ENCODE results near the gene HOMER2. TPM values are rescaled to one million over a fixed set of nuclear protein-coding genes. Genes with fewer than 3 reads are reported as not detected.
"Not testable (repeated sequence)": the region's sequence is repeated elsewhere in the genome, so short reads cannot be mapped to it uniquely, and the experiment has no call there.

Gene HOMER2
- total RNA-seq, 1 donor from 2014 or later, result 0.20 TPM

- no peak for DNase-seq (ENCODE audit: low read depth in 2 of 2)
These were observed 14.2 kb upstream of the HOMER2 start for GRCh38 chr15:82966671-82967071.

GRCh38 chr15:82964890-82965289 lies 12.4 kb upstream of the HOMER2 start:
- DNase-seq (ENCODE audit: low read depth in 2 of 2), result no peak

GRCh38 chr15:82963471-82964341 lies 11.2 kb upstream of the HOMER2 start:
- DNase-seq (ENCODE audit: low read depth in 2 of 2), result no peak

- no peak for DNase-seq (ENCODE audit: low read depth in 2 of 2)
These were observed 8.2 kb upstream of the HOMER2 start for GRCh38 chr15:82960766-82961165.

DNA sequence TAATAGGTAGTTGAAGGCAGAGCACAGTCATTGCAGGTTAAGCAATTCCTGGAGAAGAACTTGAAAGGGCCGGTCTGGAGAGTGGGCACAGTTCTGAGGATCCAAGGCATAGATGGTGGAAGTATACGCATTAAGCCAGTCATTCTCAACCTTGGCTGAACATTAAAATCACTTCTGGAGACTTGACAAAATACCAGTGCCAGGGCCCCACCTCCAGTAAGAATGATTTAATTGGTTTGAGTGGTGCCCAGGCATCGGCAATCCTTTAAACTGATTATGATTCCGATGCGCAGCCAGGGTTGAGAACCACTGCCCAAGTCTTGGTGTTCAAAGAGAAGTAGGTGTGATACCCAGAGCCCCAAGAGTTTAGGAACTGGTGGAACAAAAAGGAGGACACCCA lies 6.9 kb upstream of the HOMER2 start:
- DNase-seq (ENCODE audit: low read depth in 2 of 2), result no peak

DNA sequence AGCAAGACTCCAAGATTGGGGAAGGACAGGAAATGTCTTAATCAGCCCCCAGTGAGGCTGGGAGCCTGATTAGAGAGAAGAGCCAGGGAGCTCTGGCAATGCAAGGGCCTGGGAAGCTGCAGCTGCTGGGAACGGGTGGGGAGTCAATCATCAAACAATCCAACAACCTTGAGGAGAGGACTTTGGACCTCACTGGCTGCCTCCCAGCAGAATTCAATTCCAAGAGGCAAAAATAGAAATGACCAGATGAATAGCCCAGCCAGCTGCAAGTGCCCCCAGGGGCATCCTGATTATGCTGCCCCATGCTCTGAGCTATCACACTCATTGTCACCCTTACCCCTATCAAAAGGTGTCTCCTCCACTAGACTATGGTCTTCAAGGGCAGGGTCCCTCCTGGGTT lies 6.1 kb upstream of the HOMER2 start:
- no peak for DNase-seq (ENCODE audit: low read depth in 2 of 2)

DNA sequence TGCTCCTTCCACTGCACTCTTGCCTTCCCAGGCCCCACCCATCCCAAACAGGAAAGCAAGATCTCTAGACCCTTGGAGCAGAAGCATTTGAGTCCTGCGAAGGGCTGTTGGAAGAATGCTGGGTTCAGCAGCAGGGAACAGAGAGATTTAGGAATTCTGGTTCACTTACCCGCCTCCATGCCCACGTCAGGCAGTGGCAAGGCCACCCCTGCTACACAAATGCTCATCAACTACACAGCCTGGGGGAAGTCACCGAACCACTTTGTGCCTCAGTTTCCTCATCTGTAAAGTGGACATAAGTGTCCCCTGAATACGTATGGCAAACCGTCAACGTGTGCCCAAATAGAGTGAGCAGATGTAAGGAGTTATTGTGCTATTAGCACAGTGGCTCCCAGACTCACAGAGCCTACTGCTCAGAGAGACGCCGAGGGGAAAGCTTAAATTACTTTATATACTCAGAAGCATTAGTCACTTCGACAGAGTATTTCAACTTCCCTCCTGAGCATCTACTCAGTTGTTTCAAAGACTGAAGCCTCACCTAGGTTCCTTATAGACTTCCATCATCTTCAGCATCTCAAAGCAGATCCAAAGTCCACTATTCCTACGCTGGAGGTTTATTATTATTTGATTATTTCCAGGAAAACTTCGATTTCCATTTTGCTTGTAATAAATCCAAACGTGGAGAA lies 905 bp downstream of the HOMER2 start:
- DNase-seq (ENCODE audit: low read depth in 2 of 2), result no peak

DNA sequence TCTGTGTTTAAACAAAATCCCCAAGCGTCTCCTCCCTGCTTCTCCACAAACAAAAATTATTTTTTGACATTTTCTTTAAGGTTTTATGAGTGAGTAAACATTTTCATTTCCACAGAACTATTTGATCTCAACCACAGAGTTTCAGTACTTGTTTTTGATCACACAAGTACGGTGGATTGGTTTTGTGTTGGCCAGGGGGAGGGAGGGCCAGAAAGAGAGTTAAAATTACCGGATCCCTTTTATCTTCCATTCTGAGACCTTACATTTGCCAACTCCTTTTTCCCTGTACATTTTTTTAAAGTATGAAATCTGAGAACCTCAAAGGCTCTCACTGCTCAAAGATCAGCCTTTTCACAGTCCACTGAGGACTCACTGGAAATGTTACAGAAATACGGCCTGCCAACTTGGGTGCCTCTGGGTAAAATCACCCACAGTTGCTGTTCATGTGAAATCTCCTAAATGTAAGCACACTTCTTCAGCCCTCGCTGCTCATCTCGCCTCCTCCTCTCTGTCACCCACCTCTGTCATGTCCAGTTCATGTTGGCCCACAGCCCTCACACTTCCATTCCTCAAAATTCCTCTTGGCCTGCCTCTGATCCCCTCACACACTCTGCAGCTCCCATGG lies 1.7 kb downstream of the HOMER2 start:
- DNase-seq (ENCODE audit: low read depth in 2 of 2), result no peak

GRCh38 chr15:82950295-82950694 lies 2.2 kb downstream of the HOMER2 start:
- no peak for DNase-seq (ENCODE audit: low read depth in 2 of 2)

DNA sequence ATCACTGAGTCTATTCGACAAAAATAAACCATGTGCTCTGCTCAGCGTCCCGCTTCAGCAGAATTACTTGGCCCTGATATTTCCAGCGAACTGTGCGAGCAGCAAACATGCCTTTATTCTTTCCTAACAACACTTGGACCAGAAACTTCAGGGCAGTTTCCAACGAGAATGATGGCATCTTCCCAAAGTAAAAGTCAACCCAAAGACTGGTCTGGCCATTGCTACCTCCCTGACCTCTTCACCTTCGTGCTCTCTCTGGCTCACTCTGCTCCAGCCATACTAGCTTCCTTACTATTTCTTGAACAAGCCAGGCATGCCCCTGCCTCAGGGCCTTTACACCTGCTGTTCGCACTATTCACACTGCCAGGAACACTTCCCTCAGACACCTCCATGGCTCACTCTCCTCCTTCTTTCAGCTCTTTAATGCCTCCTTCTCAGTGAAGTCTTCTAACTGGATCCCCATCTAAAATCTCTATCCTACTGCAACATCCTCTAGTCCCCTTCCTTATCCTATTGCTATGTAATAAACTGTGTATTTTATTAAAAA lies 6.3 kb downstream of the HOMER2 start:
- DNase-seq (ENCODE audit: low read depth in 2 of 2), result no peak

GRCh38 chr15:82945326-82945725 lies 7.2 kb downstream of the HOMER2 start:
- DNase-seq (ENCODE audit: low read depth in 2 of 2), result no peak

DNA sequence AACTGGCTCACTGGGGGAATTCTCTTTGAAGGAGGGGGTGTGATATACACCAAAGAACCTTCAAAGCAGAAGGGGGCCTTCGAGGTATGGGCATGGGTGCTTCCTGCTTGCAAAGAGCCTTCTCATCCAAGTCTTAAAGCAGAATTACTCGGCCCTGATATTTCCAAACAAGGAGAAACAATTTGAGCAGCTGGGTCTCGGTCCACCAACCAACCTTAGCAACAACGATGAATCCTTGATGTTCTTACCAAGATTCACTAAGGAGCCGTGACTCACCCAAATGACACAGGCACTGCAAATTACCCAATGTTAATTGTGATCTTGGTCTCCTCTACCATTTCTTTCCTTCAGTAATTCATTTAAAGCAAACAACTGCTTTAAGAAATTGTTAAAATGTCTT lies 7.7 kb downstream of the HOMER2 start:
- no peak for DNase-seq (ENCODE audit: low read depth in 2 of 2)

DNA sequence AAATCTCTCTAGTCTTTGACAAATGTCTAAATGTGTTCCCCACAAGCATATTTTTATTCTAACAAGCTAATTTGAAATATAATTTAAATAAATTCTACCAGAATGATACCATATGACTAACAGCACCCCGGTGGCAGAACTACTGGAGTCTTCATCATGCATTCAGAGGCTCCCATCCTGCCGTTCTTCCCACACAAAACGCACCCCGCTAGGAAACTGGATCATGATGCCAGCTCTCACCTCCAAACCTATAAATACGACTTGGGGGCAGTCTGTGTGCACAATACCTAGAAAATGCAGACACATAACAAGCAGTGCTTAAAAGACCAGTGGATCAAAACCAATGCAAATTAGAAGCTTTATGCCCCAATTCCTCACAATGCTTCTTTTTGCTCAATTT lies 8.5 kb downstream of the HOMER2 start:
- DNase-seq (ENCODE audit: low read depth in 2 of 2), result no peak

GRCh38 chr15:82943176-82943575 lies 9.3 kb downstream of the HOMER2 start:
- no peak for DNase-seq (ENCODE audit: low read depth in 2 of 2)

DNA sequence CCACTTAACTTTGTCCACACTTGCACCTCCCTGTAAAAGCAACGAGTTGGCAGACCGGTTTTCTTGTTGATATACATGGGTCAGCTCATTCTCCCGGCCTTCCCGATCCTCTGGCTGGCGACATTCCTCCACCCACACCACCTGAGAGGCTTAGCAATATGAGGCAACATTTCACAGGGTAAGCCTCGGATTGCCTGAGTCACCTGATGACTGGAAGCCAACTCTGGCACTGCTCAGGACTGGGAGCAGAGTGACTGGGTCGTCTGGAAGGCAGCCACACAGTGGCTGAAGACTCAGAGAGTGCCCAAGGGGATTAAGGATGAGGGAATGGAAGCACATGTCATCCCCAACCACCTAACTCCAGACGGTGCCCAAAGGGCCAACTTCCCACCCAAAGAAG lies 9.8 kb downstream of the HOMER2 start:
- no peak for DNase-seq (ENCODE audit: low read depth in 2 of 2)

- DNase-seq (ENCODE audit: low read depth in 2 of 2), result not testable (repeated sequence)
These were observed 12.8 kb downstream of the HOMER2 start for GRCh38 chr15:82939678-82940077.

- DNase-seq (ENCODE audit: low read depth in 2 of 2), result no peak
These were observed 14.8 kb downstream of the HOMER2 start for GRCh38 chr15:82937712-82938058.

DNA sequence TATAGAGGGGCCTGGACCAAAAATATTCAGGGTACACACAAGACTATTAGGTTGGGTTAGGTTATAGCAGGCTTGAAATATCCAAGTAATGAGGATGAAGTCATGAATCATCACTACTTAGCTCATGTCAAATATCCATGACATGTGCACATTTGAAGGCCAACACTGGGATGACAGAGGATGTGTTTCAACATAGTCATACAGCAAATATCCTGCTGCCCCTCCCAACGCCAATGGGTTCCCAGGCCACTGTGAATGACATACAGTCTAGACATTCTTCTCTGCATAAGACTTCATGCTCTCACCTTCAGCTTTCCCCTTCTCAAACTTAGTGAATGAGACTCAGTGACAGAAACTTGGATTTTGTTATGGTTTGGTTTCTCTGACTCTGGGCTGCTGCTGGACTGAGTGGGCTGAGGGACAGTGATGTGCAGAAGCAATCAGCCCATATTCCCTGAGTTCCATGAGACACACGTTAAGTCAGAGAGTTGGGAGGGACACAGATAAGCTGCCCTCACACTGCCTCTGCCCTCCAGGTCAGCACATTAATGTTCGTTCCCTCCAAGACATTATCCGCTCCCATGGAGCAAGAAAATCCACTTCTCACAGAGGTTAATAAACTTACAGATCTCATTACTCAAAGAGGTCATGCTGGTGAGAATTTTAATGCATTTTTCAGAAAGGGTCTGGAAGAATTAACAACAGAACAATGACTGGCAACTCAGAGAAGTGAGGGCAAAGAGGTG lies 15.4 kb downstream of the HOMER2 start:
- DNase-seq (ENCODE audit: low read depth in 2 of 2), result no peak

- no peak for DNase-seq (ENCODE audit: low read depth in 2 of 2)
These were observed 17.1 kb downstream of the HOMER2 start for GRCh38 chr15:82935382-82935781.

DNA sequence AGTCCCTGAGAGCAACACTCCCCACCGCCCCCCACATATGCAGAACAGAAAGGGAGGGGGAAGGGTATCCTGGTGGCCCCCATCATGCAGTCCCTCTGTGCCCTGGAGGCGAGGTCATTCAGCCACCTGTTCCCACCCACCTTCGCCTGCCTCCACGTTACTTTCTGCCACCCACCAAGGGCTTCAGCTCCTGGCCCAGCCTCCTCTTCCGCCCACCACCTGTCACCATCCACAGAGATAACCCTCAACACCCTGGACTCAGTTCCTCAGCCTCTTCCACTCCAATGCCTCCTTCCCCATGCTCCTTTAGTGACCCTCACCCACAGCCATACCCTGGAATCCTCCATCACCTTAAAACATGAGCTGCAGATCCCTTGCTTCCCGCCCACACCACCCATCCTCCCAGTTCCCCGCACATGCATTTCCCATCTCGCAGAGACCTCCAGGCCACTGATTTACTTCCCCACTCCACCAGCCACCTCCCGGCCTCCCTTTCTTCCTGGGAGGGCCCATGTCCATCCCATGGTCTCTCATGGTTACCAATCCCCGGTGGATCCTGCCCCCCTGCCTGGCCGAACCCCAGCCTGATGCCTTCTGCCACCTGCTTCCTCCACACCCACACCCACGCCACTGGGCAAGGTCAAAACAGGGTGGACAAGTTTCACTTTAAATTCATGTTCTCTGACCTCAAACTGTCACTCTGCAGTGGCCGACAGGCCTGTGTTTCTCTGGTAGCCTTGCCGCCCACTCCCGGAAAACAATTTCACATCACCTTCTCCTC lies 18.2 kb downstream of the HOMER2 start:
- DNase-seq (ENCODE audit: low read depth in 2 of 2), result no peak

DNA sequence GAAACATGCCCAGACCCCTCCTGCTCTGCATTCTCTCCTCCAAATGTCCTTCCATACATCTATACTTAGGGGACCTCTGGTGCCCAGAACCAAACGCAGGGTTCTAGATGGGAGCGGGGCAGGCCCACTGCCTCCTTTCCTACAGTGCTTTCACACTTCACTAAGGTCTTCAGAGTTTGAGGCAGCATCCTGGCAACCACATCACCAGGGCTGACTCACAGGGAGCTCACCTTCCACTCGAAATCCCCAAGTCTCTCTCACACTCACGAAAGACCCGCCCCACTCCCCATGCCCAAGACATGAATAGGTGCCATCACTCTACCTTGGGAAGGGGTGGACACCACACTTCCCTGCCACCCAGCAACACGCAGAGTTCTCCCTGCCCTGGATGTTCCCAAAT lies 18.9 kb downstream of the HOMER2 start:
- DNase-seq (ENCODE audit: low read depth in 2 of 2), result no peak

Measured in lung microvascular endothelial cell (primary cell).